HG03064 (cell line): ENCODE results near the gene THSD7A.

Experiments used
- ATAC-seq: cut with Tn5 transposase; IDR thresholded peaks from one replicate; pipeline ENCODE4 v1.9.1; 2021; ENCODE audit warnings: low read depth; ENCODE audit not compliant: unreplicated experiment

Gene THSD7A

GRCh38 chr7:11346302-11346701, 485.7 kb downstream of the THSD7A start:
- no peak for ATAC-seq

GRCh38 chr7:11345621-11346020, 486.4 kb downstream of the THSD7A start:
- no peak for ATAC-seq

- no peak for ATAC-seq
Observed at GRCh38 chr7:11343818-11344413, 488.1 kb downstream of the THSD7A start.

GRCh38 chr7:11343136-11343535, 488.9 kb downstream of the THSD7A start:
- no peak for ATAC-seq

GRCh38 chr7:11341285-11341944, 490.6 kb downstream of the THSD7A start:
- ATAC-seq: no peak

- ATAC-seq: no peak
Observed at GRCh38 chr7:11336432-11336831, 495.6 kb downstream of the THSD7A start.

- ATAC-seq: no peak
Observed at GRCh38 chr7:11335947-11336346, 496.1 kb downstream of the THSD7A start.

GRCh38 chr7:11332865-11333228, 499.2 kb downstream of the THSD7A start:
- ATAC-seq: peak; percentile 22

- peak; percentile 83 for ATAC-seq
Observed at GRCh38 chr7:11332186-11332864, 499.7 kb downstream of the THSD7A start.

GRCh38 chr7:11331128-11332102, 500.6 kb downstream of the THSD7A start:
- no peak for ATAC-seq

GRCh38 chr7:11330717-11331116, 501.3 kb downstream of the THSD7A start:
- no peak for ATAC-seq

GRCh38 chr7:11330208-11330607, 501.8 kb downstream of the THSD7A start:
- no peak for ATAC-seq

- ATAC-seq: no peak
Observed at GRCh38 chr7:11329626-11330025, 502.4 kb downstream of the THSD7A start.

GRCh38 chr7:11328309-11328708, 503.7 kb downstream of the THSD7A start:
- ATAC-seq: no peak

GRCh38 chr7:11327633-11328032, 504.4 kb downstream of the THSD7A start:
- ATAC-seq: no peak
